BJ (cell line): ENCODE results near the gene C11orf24. TPM values are rescaled to one million over a fixed set of nuclear protein-coding genes. Genes with fewer than 3 reads are reported as not detected.

ENCODE experiments used
- CTCF ChIA-PET: fragments of 350-600 bp; formaldehyde crosslinking; extraction: SDS; loops from one replicate; lab custom pipeline; 2021; ENCODE audit warnings: antibody characterized with exemption, inconsistent platforms; lab: Yijun Ruan, JAX
- POLR2A ChIA-PET: fragments of 300-600 bp; sonication (Branson Sonifier 250); formaldehyde crosslinking; extraction: SDS; loops from one replicate; lab custom pipeline; 2021; ENCODE audit warnings: antibody characterized with exemption; lab: Charles Lee
- DNase-seq: peaks from one replicate; pipeline ENCODE4 v3.0.0-alpha.2; 2011; ENCODE audit warnings: low read depth
- H3K27me3 ChIP-seq: 2 replicates; pipeline ENCODE4 v1.6.0; 2011; ENCODE audit warnings: low read length; ENCODE audit not compliant: control insufficient read depth, insufficient read depth
- H3K36me3 ChIP-seq: 2 replicates; pipeline ENCODE4 v1.5.1; 2011; ENCODE audit warnings: low read length; ENCODE audit not compliant: control insufficient read depth, insufficient read depth
- H3K4me3 ChIP-seq: 2 replicates; pipeline ENCODE4 v1.5.1; 2011; ENCODE audit warnings: low read depth, mild to moderate bottlenecking, control low read depth, low read length
- CTCF ChIP-seq: IDR thresholded peaks from 2 replicates; pipeline ENCODE4 v1.5.1; 2011; ENCODE audit warnings: low read depth, mild to moderate bottlenecking, control low read depth, inconsistent platforms, low read length, moderate library complexity; ENCODE audit not compliant: insufficient read depth
- polyA plus RNA-seq: library from polyadenylated mRNA; depleted of rRNA; stranded (reverse); fragments of >200 nt; gene quantifications from 2 replicates; pipeline ENCODE4 v1.2.3, GENCODE V29; 2011

The C11orf24 gene
- polyA plus RNA-seq, 1 experiment, result 97.3 TPM

DNA sequence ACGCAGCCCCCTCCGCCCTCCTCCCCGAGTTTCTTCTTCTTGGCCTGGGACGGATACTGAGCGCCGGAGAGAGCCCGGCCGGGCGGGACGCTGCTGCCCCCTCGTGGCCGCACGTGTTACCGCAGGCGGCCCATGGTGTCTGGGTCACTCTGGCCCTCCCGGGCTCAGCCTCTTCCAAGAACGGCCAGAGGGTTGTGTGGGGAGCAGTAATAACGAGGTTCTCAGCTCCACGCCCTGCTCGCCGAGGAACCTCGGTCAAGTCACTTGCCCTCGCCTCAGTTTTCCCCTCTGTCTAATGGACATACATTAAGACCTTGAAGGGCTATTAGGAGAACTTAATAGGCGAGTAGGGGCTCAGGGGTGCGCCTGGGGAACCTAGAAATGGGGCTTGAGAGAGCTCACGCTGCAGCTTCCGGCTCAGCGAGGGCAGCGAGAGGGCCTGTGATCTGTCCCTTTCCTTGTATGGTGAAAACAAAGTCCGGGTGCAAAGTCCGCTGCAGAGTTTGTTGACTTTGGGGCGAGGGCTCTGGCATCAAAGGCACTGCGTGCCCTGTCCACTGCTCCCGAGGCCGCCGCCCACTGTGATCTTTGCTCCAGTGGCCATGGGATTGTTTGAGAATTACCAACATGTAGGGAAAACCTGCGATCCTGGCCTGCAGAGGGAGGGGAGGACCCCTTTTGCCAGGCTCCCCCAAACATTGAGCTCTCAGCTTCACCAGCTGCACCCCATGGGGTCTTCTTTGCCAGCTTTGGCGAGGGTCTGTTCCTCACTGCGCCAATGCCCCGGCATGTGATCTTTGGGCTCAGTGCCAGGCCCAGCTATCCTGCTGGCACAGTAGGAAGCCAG lies 26.3 kb upstream of the C11orf24 start:
- Histone ChIP-seq H3K36me3 (no peaks in the 10 kb centered on the region), H3K27me3 (no peaks in the 10 kb centered on the region; the same call in 1 of the 2 replicates), H3K4me3 (no peak overlapping the region)
- CTCF ChIA-PET, result interaction anchor here (0.6 to 6.7 kb wide), 28 partner anchors 9 to 211 kb away, joined by 3 to 93 read pairs (median 4); partner anchors contain the start of gene C11orf24
- POLR2A ChIA-PET, result no interaction called here
- TF ChIP-seq CTCF, result peak; percentile 100
- no peak for DNase-seq

DNA sequence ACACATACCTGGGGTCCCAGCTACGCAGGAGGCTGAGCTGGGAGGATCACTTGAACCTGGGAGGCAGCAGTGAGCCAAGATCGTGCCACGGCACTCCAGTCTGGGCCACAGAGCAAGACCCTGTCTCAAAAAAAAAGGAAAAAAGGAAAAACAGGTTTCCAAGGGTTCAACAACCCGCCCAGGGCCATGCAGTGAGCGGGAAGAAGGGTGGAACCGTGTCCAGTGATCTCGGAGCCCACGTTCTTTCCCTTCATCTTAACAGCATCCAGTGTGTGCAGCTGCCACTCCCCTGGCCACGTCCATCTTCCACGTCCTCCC lies 25.7 kb upstream of the C11orf24 start:
- no peak for TF ChIP-seq CTCF
- H3K27me3 ChIP-seq, result no peaks in the 10 kb centered on the region; the same call in 1 of the 2 replicates
- no peaks in the 10 kb centered on the region for H3K36me3 ChIP-seq
- ChIA-PET POLR2A (no interaction called here), CTCF (interaction anchor here (0.9 to 6.7 kb wide), 18 partner anchors 9 to 106 kb away, joined by 3 to 93 read pairs (median 10); partner anchors contain the start of gene C11orf24)
- no peak overlapping the region for H3K4me3 ChIP-seq
- no peak for DNase-seq

GRCh38 chr11:68297052-68297378 lies 25.2 kb upstream of the C11orf24 start:
- Histone ChIP-seq H3K4me3 (no peak overlapping the region), H3K36me3 (no peaks in the 10 kb centered on the region), H3K27me3 (no peaks in the 10 kb centered on the region; the same call in 1 of the 2 replicates)
- ChIA-PET CTCF (interaction anchor here (1.0 to 6.7 kb wide), 15 partner anchors 10 to 92 kb away, joined by 3 to 93 read pairs (median 13); partner anchors contain the start of gene C11orf24), POLR2A (no interaction called here)
- no peak for DNase-seq
- TF ChIP-seq CTCF, result no peak

- POLR2A ChIA-PET, result no interaction called here
- Histone ChIP-seq H3K36me3 (no peaks in the 10 kb centered on the region), H3K4me3 (no peak overlapping the region), H3K27me3 (no peaks in the 10 kb centered on the region; the same call in 1 of the 2 replicates)
- DNase-seq, result no peak
- TF ChIP-seq CTCF, result no peak
- CTCF ChIA-PET, result interaction anchor here (0.6 to 6.7 kb wide), 16 partner anchors 10 to 792 kb away, joined by 3 to 93 read pairs (median 9); partner anchors contain the start of gene C11orf24
These were observed 24.7 kb upstream of the C11orf24 start for GRCh38 chr11:68296344-68297051.

- no peaks in the 10 kb centered on the region for H3K36me3 ChIP-seq
- DNase-seq, result no peak
- H3K27me3 ChIP-seq, result no peaks in the 10 kb centered on the region; the same call in 1 of the 2 replicates
- ChIA-PET POLR2A (no interaction called here), CTCF (interaction anchor here (1.3 to 6.7 kb wide), 5 partner anchors 10 to 87 kb away, joined by 6 to 93 read pairs (median 34); partner anchors contain the start of gene C11orf24)
- TF ChIP-seq CTCF, result no peak
- H3K4me3 ChIP-seq, result no peak overlapping the region
These were observed 24.2 kb upstream of the C11orf24 start for GRCh38 chr11:68295940-68296339.
